Activated T-helper 1 cell treated with anti-CD3 and anti-CD28 coated beads, Interleukin-12 subunit alpha, Interleukin-12 subunit beta, Interleukin-2, Interleukin-4 antibody, amounts not matched to agents 30 ng/mL and 10 ng/mL and 1 ng/mL, durations not matched to agents 14 hours and 24 hours and 36 hours (primary cell): ENCODE data around the gene WNK3. TPM values are rescaled to one million over a fixed set of nuclear protein-coding genes. Genes with fewer than 3 reads are reported as not detected.

ENCODE experiments used
- DNase-seq: peaks from one replicate; pipeline ENCODE4 v3.0.0; 2021; ENCODE audit warnings: low spot score
- H3K27ac Mint-ChIP-seq: one replicate; pipeline ENCODE4 v1.8.0; 2021; ENCODE audit warnings: mild to moderate bottlenecking, mixed read lengths
- H3K27me3 Mint-ChIP-seq: one replicate; pipeline ENCODE4 v1.8.0; 2022; ENCODE audit warnings: mild to moderate bottlenecking, moderate library complexity, mixed read lengths; ENCODE audit not compliant: insufficient read depth
- H3K36me3 Mint-ChIP-seq: one replicate; pipeline ENCODE4 v1.8.0; 2021; ENCODE audit warnings: low read depth, mixed read lengths
- H3K4me1 Mint-ChIP-seq: one replicate; pipeline ENCODE4 v1.8.0; 2021; ENCODE audit warnings: low read depth, mixed read lengths
- H3K4me3 Mint-ChIP-seq: one replicate; pipeline ENCODE4 v1.8.0; 2021; ENCODE audit warnings: mild to moderate bottlenecking, moderate library complexity, mixed read lengths
- H3K9me3 Mint-ChIP-seq: one replicate; pipeline ENCODE4 v1.8.0; 2021; ENCODE audit warnings: mixed read lengths
- intact Hi-C: fragments of 100-400 bp; cut with micrococcal nuclease; formaldehyde crosslinking; loops from one replicate; pipeline ENCODE4 v1.15.1; 2024
- total RNA-seq: library from RNA; stranded (reverse); gene quantifications from 2 replicates; pipeline ENCODE4 v1.2.3, GENCODE V29; 2022

Gene WNK3
- total RNA-seq, 1 donor from 2014 or later = 0.16 TPM

GRCh38 chrX:54294306-54294705 lies 63.5 kb downstream of the WNK3 start:
- Mint-ChIP-seq H3K27ac (no peak overlapping the region), H3K4me3 (no peak overlapping the region)
- intact Hi-C loops = no loop called here

GRCh38 chrX:54292755-54293154 lies 65.1 kb downstream of the WNK3 start:
- Mint-ChIP-seq H3K9me3 (no peaks in the 10 kb centered on the region), H3K4me3 (no peak overlapping the region), H3K4me1 (no peaks in the 10 kb centered on the region), H3K27me3 (no peaks in the 10 kb centered on the region), H3K27ac (no peak overlapping the region), H3K36me3 (no peaks in the 10 kb centered on the region)
- intact Hi-C loops = no loop called here
- no peak for DNase-seq

More at GRCh38 chrX:54294306-54294705, 63.5 kb downstream of the WNK3 start:
- DNase-seq = no peak
- Mint-ChIP-seq H3K4me1 (no peaks in the 10 kb centered on the region), H3K9me3 (no peaks in the 10 kb centered on the region), H3K36me3 (no peaks in the 10 kb centered on the region), H3K27me3 (no peaks in the 10 kb centered on the region)

DNA sequence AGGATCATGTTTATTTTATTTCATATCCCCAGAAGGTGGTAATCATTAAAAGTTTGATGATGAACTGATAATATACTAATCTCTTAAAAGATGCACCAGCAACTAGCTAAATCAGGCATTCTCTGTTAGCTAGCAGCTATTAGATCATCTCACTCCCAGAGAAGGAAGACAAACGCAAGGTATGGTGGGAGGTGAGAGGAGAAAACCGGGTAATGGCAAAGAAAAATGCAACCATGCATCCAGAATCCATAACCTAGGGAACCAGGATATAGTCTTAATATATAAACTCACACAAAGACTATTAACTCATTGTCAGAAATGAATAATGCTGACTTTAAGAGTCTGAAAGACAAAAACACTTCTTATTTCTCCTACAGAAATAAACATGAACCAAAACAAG lies 66.1 kb downstream of the WNK3 start:
- H3K9me3 Mint-ChIP-seq = no peaks in the 10 kb centered on the region
- H3K27ac Mint-ChIP-seq = no peak overlapping the region
- no peaks in the 10 kb centered on the region for H3K4me1 Mint-ChIP-seq
- H3K4me3 Mint-ChIP-seq = no peak overlapping the region
- no peaks in the 10 kb centered on the region for H3K36me3 Mint-ChIP-seq
- intact Hi-C loops = no loop called here
- no peak for DNase-seq
- H3K27me3 Mint-ChIP-seq = no peaks in the 10 kb centered on the region

DNA sequence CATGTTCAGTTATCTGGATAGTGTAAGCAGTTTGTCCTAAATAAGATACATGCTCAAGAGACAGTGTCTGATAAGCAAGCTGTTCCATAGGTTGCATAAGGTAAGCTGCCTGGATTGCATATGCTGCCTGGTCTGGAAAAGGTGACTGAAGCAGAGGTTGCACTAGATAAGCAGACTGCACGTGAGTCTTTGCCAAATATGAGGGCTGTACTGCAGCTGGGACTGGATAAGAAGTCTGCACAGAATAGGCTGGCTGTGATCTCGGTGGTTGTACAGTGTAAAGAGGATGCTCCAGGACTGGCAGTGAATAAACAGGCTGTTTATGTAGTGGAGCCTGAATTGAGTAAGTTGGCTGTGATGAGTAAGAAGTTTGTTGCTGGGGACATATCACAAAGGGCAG lies 68.9 kb downstream of the WNK3 start:
- DNase-seq = no peak
- intact Hi-C loops = no loop called here
- Mint-ChIP-seq H3K9me3 (no peaks in the 10 kb centered on the region), H3K4me3 (no peak overlapping the region), H3K27me3 (no peaks in the 10 kb centered on the region), H3K27ac (no peak overlapping the region), H3K36me3 (no peaks in the 10 kb centered on the region), H3K4me1 (no peaks in the 10 kb centered on the region)

- H3K4me3 Mint-ChIP-seq = no peak overlapping the region
- DNase-seq = no peak
- no peaks in the 10 kb centered on the region for H3K9me3 Mint-ChIP-seq
- no peaks in the 10 kb centered on the region for H3K27me3 Mint-ChIP-seq
- intact Hi-C loops = no loop called here
- no peak overlapping the region for H3K27ac Mint-ChIP-seq
- H3K36me3 Mint-ChIP-seq = no peaks in the 10 kb centered on the region
- H3K4me1 Mint-ChIP-seq = no peaks in the 10 kb centered on the region
Observed at GRCh38 chrX:54288277-54288676, 69.6 kb downstream of the WNK3 start.

DNA sequence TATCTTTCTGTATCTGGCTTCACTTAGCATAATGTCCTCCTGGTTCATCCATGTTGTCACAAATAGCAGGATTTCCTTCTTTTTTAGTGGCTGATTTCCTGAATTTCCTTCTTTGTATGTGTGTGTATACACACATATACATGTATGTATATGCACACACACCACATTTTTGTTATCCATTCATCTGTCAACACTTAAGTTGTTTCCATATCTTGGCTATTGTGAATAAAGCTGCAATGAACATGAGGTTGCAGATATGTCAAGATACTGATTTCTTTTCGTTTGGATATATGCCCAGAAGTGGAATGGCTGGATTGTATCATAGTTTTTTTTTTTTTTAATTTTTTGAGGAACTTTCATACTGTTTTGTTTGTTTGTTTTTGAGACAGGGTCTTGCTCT lies 76.2 kb downstream of the WNK3 start:
- intact Hi-C loops = no loop called here

DNA sequence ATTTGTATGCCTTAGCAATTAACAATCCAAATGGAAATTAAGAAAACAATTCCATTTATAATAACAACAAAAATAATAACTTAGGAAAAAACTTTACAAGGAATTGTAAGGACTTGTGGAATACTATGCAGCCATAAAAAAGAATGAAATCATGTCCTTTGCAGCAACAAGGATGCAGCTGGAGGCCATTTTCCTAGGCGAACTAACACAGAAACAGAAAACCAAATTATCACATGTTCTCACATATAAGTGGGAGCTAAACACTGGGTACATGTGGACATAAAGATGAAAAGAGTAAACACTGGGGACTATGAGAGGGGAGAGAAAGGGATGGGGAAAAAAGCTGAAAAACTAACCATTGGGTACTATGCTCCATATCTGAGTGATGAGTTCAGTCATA lies 77.4 kb downstream of the WNK3 start:
- intact Hi-C loops = no loop called here

More for the DNA sequence above, 76.2 kb downstream of the WNK3 start:
- DNase-seq = no peak
- Mint-ChIP-seq H3K27me3 (no peaks in the 10 kb centered on the region), H3K27ac (no peak overlapping the region), H3K4me3 (no peak overlapping the region), H3K9me3 (no peaks in the 10 kb centered on the region), H3K36me3 (no peaks in the 10 kb centered on the region), H3K4me1 (no peaks in the 10 kb centered on the region)

GRCh38 chrX:54271664-54272063 lies 86.2 kb downstream of the WNK3 start:
- DNase-seq = no peak
- H3K9me3 Mint-ChIP-seq = no peaks in the 10 kb centered on the region
- no peak overlapping the region for H3K4me3 Mint-ChIP-seq
- no peaks in the 10 kb centered on the region for H3K27me3 Mint-ChIP-seq
- H3K4me1 Mint-ChIP-seq = no peaks in the 10 kb centered on the region
- no peaks in the 10 kb centered on the region for H3K36me3 Mint-ChIP-seq
- intact Hi-C loops = no loop called here
- H3K27ac Mint-ChIP-seq = no peak overlapping the region

More for the DNA sequence above, 77.4 kb downstream of the WNK3 start:
- Mint-ChIP-seq H3K27me3 (no peaks in the 10 kb centered on the region), H3K9me3 (no peaks in the 10 kb centered on the region), H3K4me1 (no peaks in the 10 kb centered on the region), H3K27ac (no peak overlapping the region), H3K36me3 (no peaks in the 10 kb centered on the region), H3K4me3 (no peak overlapping the region)
- DNase-seq = no peak

GRCh38 chrX:54248309-54248708 lies 109.5 kb downstream of the WNK3 start:
- Mint-ChIP-seq H3K4me3 (no peak overlapping the region), H3K9me3 (no peaks in the 10 kb centered on the region), H3K4me1 (no peaks in the 10 kb centered on the region), H3K36me3 (no peaks in the 10 kb centered on the region), H3K27me3 (no peaks in the 10 kb centered on the region), H3K27ac (no peak overlapping the region)
- intact Hi-C loops = no loop called here
- DNase-seq = no peak

GRCh38 chrX:54246866-54247265 lies 111.0 kb downstream of the WNK3 start:
- no peaks in the 10 kb centered on the region for H3K9me3 Mint-ChIP-seq
- no peak overlapping the region for H3K27ac Mint-ChIP-seq
- H3K4me1 Mint-ChIP-seq = no peaks in the 10 kb centered on the region
- no peak for DNase-seq
- no peaks in the 10 kb centered on the region for H3K36me3 Mint-ChIP-seq
- intact Hi-C loops = no loop called here
- H3K4me3 Mint-ChIP-seq = no peak overlapping the region
- H3K27me3 Mint-ChIP-seq = no peaks in the 10 kb centered on the region

GRCh38 chrX:54238588-54238987 lies 119.3 kb downstream of the WNK3 start:
- DNase-seq = no peak
- no peaks in the 10 kb centered on the region for H3K9me3 Mint-ChIP-seq
- H3K27ac Mint-ChIP-seq = no peak overlapping the region
- H3K4me3 Mint-ChIP-seq = no peak overlapping the region
- no peaks in the 10 kb centered on the region for H3K27me3 Mint-ChIP-seq
- H3K36me3 Mint-ChIP-seq = no peaks in the 10 kb centered on the region
- intact Hi-C loops = no loop called here
- H3K4me1 Mint-ChIP-seq = no peaks in the 10 kb centered on the region

DNA sequence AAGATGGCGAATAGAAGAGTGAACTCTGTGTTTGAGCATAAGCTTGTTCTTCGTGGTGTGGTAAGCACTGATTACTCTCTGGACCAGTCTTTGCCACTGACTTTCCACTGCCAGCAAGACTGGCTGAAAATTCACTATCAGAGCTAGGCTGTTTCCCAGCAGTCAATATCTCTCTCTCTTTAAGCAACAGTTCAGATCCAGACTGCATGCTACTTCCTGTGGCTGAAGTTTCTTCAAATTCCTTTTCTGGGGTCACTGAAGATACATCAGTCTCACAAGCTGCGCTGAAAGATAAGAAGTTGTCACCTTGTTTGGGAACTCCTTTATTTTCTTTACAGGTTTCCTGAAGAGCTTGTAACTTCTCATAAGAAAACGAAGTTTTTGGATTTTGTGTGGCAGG lies 120.8 kb downstream of the WNK3 start:
- H3K4me3 Mint-ChIP-seq = no peak overlapping the region
- no peaks in the 10 kb centered on the region for H3K9me3 Mint-ChIP-seq
- no peak for DNase-seq
- H3K27me3 Mint-ChIP-seq = no peaks in the 10 kb centered on the region
- H3K27ac Mint-ChIP-seq = no peak overlapping the region
- H3K36me3 Mint-ChIP-seq = no peaks in the 10 kb centered on the region
- intact Hi-C loops = no loop called here
- no peaks in the 10 kb centered on the region for H3K4me1 Mint-ChIP-seq

DNA sequence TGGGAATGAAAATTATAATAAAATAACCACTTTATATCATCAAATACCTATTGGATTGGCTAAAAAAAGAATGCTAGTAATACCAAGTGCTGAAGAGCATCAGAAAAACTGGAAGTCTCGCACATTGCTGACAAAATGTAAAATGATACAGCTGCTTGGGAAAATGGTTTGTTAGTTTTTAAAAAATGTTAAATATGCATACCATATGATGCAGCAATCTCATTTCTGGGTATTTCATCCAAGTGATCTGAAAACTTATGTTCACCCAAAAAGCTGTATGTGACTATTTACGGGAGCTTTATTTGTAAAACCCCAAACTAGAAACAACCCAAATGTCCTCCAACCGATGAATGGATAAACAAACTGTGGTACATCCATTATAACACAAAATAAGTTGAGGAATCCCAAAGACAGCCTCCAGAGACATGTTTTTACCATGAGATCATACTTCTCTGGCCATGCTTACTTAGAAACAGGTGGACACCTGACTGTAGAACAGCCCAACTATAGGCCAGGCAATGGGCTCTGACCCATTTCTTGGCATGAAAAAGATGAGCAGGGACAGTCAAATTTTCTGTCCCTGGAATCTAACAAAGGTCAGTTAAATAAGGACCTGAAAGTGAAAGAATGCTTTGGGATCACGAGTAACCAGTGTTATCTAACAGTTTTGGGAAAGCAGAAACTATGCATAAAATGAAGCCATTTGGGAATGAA lies 127.3 kb downstream of the WNK3 start:
- Mint-ChIP-seq H3K27ac (no peak overlapping the region), H3K4me1 (no peaks in the 10 kb centered on the region), H3K9me3 (no peaks in the 10 kb centered on the region), H3K4me3 (no peak overlapping the region), H3K36me3 (no peaks in the 10 kb centered on the region), H3K27me3 (no peaks in the 10 kb centered on the region)
- intact Hi-C loops = no loop called here
- no peak for DNase-seq

GRCh38 chrX:54223581-54223980 lies 134.3 kb downstream of the WNK3 start:
- Mint-ChIP-seq H3K4me3 (no peak overlapping the region), H3K27ac (no peak overlapping the region), H3K36me3 (no peaks in the 10 kb centered on the region), H3K4me1 (no peaks in the 10 kb centered on the region), H3K27me3 (no peaks in the 10 kb centered on the region), H3K9me3 (no peaks in the 10 kb centered on the region)
- no peak for DNase-seq
- intact Hi-C loops = no loop called here
